HCT116 (cell line): Measurements from ENCODE around the gene ARSG. TPM values are rescaled to one million over a fixed set of nuclear protein-coding genes. Genes with fewer than 3 reads are reported as not detected.

ENCODE experiments used
- ATAC-seq: fragments of 200-7000 bp; cut with Tn5 transposase; 2 replicates; pipeline ENCODE4 v1.9.1; 2020; ENCODE audit warnings: mild to moderate bottlenecking, moderate library complexity
- BruUV-seq: library from RNA; stranded (reverse); fragments of 400-500 nt; replicated peaks from 2 replicates; lab custom pipeline; 2021; lab: Mats Ljungman, UMichigan
- CTCF ChIA-PET: fragments of 300-600 bp; sonication (Branson Sonifier 250); formaldehyde crosslinking; loops from one replicate; lab custom pipeline; 2021; ENCODE audit warnings: antibody characterized with exemption; lab: Charles Lee
- POLR2A ChIA-PET: fragments of 300-600, 350-600 bp; sonication (Branson Sonifier 250); formaldehyde crosslinking; loops from one replicate; lab custom pipeline; 2021; ENCODE audit warnings: antibody characterized with exemption; lab: Charles Lee
- RAD21 ChIA-PET, 2 experiments: fragments of 300-600 bp; sonication (Branson Sonifier 250); formaldehyde crosslinking; loops; one replicate each; lab custom pipeline; 2023; ENCODE audit warnings: low total read pairs in 2 of 2; ENCODE audit not compliant: uncharacterized antibody in 2 of 2, unreplicated experiment in 2 of 2, low non-redundant PET in 1 of 2; lab: Charles Lee
- DNase-seq: peaks from one replicate; pipeline ENCODE4 v3.0.0-alpha.2; 2010; ENCODE audit warnings: low read depth, low spot score
- H2AFZ ChIP-seq: fragments of 200-600 bp; shearing (Covaris generic), sonication (generic); 2 replicates; pipeline ENCODE4 v1.6.1; 2017; ENCODE audit warnings: low read depth, mixed run types, mixed read lengths, antibody characterized with exemption, low read length; ENCODE audit not compliant: poor library complexity, severe bottlenecking
- H3K27ac ChIP-seq: 2 replicates; pipeline ENCODE4 v1.5.1; 2012; ENCODE audit warnings: low read depth, low read length
- H3K27me3 ChIP-seq: fragments of 200-600 bp; sonication (generic); 2 replicates; pipeline ENCODE4 v1.6.1; 2016; ENCODE audit warnings: mixed run types, low read length, mixed read lengths; ENCODE audit not compliant: insufficient read depth
- H3K36me3 ChIP-seq, 2 experiments: fragments of 200-500 bp in 1 of 2; fragments of 200-600 bp in 1 of 2; sonication (Bioruptor generic) in 1 of 2; sonication (generic) in 1 of 2; 2 replicates each; pipeline versions ENCODE4 v1.5.1 to v1.6.1; 2014 to 2016; ENCODE audit warnings: low read length in 2 of 2, inconsistent platforms in 1 of 2, mixed read lengths in 1 of 2, mixed run types in 1 of 2; ENCODE audit not compliant: insufficient read depth in 2 of 2, control insufficient read depth in 1 of 2
- H3K4me1 ChIP-seq, 2 experiments: fragments of 200-600 bp in 1 of 2; sonication (generic) in 1 of 2; 2 replicates each; pipeline versions ENCODE4 v1.5.1 to v1.6.1; 2012 to 2017; ENCODE audit warnings: low read length in 2 of 2, inconsistent platforms in 1 of 2, mild to moderate bottlenecking in 1 of 2, mixed read lengths in 1 of 2, mixed run types in 1 of 2, moderate library complexity in 1 of 2; ENCODE audit not compliant: insufficient read depth in 2 of 2, control insufficient read depth in 1 of 2
- H3K4me2 ChIP-seq: fragments of 200-600 bp; sonication (generic); 2 replicates; pipeline ENCODE4 v1.6.1; 2017; ENCODE audit warnings: mixed run types, low read length, mixed read lengths
- H3K4me3 ChIP-seq, 2 experiments: fragments of 200-600 bp in 1 of 2; sonication (generic) in 1 of 2; replicated peaks in 1 of 2; 2 replicates each; pipeline ENCODE4 v1.5.1; 2011 to 2016; ENCODE audit warnings: low read length in 2 of 2, control low read depth in 1 of 2, low read depth in 1 of 2, mild to moderate bottlenecking in 1 of 2, mixed read lengths in 1 of 2, mixed run types in 1 of 2
- H3K79me2 ChIP-seq: fragments of 200-600 bp; sonication (generic); 2 replicates; pipeline ENCODE4 v1.6.1; 2017; ENCODE audit warnings: mild to moderate bottlenecking, mixed run types, low read length, moderate library complexity, mixed read lengths; ENCODE audit not compliant: insufficient read depth
- H3K9ac ChIP-seq: fragments of 200-600 bp; sonication (generic); 2 replicates; pipeline ENCODE4 v1.6.1; 2016; ENCODE audit warnings: low read length, mixed read lengths
- H3K9me2 ChIP-seq: fragments of 200-600 bp; sonication (generic), shearing (Covaris generic); 2 replicates; pipeline ENCODE4 v1.6.1; 2017; ENCODE audit warnings: mixed run types, mild to moderate bottlenecking, moderate library complexity; ENCODE audit not compliant: insufficient read depth
- H3K9me3 ChIP-seq, 2 experiments: fragments of 200-500 bp in 1 of 2; fragments of 200-600 bp in 1 of 2; sonication (Bioruptor generic) in 1 of 2; sonication (generic) in 1 of 2; 2 replicates each; pipeline ENCODE4 v1.6.1; 2014 to 2017; ENCODE audit warnings: low read length in 2 of 2, mixed read lengths in 2 of 2, inconsistent platforms in 1 of 2, low read depth in 1 of 2, mild to moderate bottlenecking in 1 of 2, mixed run types in 1 of 2, moderate library complexity in 1 of 2; ENCODE audit not compliant: control insufficient read depth in 1 of 2, insufficient read depth in 1 of 2
- H4K20me1 ChIP-seq: fragments of 200-600 bp; sonication (generic), shearing (Covaris generic); 2 replicates; pipeline ENCODE4 v1.6.1; 2017; ENCODE audit warnings: mixed run types, mild to moderate bottlenecking, moderate library complexity; ENCODE audit not compliant: insufficient read depth
- CBX3 ChIP-seq: IDR thresholded peaks from 2 replicates; pipeline ENCODE4 v1.6.1; 2012; ENCODE audit warnings: low read depth
- EGR1 ChIP-seq: IDR thresholded peaks from 2 replicates; pipeline ENCODE4 v1.6.1; 2012; ENCODE audit warnings: low read depth
- EZH2 ChIP-seq: fragments of 200-600 bp; sonication (generic); IDR thresholded peaks from 2 replicates; pipeline ENCODE4 v1.6.1; 2017; ENCODE audit warnings: antibody characterized with exemption, mixed run types
- EZH2phosphoT487 ChIP-seq: fragments of 200-600 bp; IDR thresholded peaks from 2 replicates; pipeline ENCODE4 v1.6.1; 2018; ENCODE audit warnings: antibody characterized with exemption, borderline replicate concordance
- FOSL1 ChIP-seq: IDR thresholded peaks from 2 replicates; pipeline ENCODE4 v1.6.1; 2012; ENCODE audit warnings: low read depth
- JUND ChIP-seq: IDR thresholded peaks from 2 replicates; pipeline ENCODE4 v1.6.1; 2012
- POLR2A ChIP-seq: IDR thresholded peaks from 2 replicates; pipeline ENCODE4 v1.7.0; 2011; ENCODE audit warnings: borderline replicate concordance; ENCODE audit not compliant: insufficient read depth, insufficient read length; ENCODE audit errors: extremely low read depth
- POLR2AphosphoS5 ChIP-seq: IDR thresholded peaks from 2 replicates; pipeline ENCODE4 v1.6.1; 2011; ENCODE audit warnings: mild to moderate bottlenecking, low read depth, low read length, moderate library complexity
- SIN3A ChIP-seq: IDR thresholded peaks from 2 replicates; pipeline ENCODE4 v1.6.1; 2012; ENCODE audit warnings: low read depth
- SP1 ChIP-seq: IDR thresholded peaks from 2 replicates; pipeline ENCODE4 v1.6.1; 2012; ENCODE audit warnings: low read depth
- SRF ChIP-seq: IDR thresholded peaks from 2 replicates; pipeline ENCODE4 v1.6.1; 2012; ENCODE audit warnings: low read depth
- YY1 ChIP-seq: IDR thresholded peaks from 2 replicates; pipeline ENCODE4 v1.6.1; 2011; ENCODE audit warnings: low read length, low read depth, moderate library complexity, mild to moderate bottlenecking; ENCODE audit not compliant: insufficient replicate concordance; ENCODE audit errors: extremely low read depth
- ZFX ChIP-seq: fragments of 450-650 bp; IDR thresholded peaks from 2 replicates; pipeline ENCODE4 v1.6.1; 2017
- intact Hi-C: fragments of 100-400 bp; cut with micrococcal nuclease; formaldehyde crosslinking; loops from 2 replicates; pipeline ENCODE4 v1.10.0; 2022
- total RNA-seq: library from RNA; stranded (reverse); gene quantifications from one replicate; pipeline ENCODE4 v1.2.1, GENCODE V29; 2021; ENCODE audit not compliant: unreplicated experiment
- TF ChIP-seq, protein P1 (sequence below), 3 experiments: fragments of 200-600 bp in 1 of 3; sonication (generic) in 1 of 3; IDR thresholded peaks in 2 of 3; conservative IDR thresholded peaks in 1 of 3; 2 replicates each; pipeline ENCODE4 v1.5.1; 2012 to 2017; ENCODE audit warnings: low read depth in 2 of 3, low read length in 2 of 3, antibody characterized with exemption in 1 of 3, borderline replicate concordance in 1 of 3, control low read depth in 1 of 3, mild to moderate bottlenecking in 1 of 3, mixed read lengths in 1 of 3, mixed run types in 1 of 3, moderate library complexity in 1 of 3; ENCODE audit not compliant: insufficient read depth in 1 of 3
- TF ChIP-seq, protein P2 (sequence below): IDR thresholded peaks from 2 replicates; pipeline ENCODE4 v1.6.1; 2012; ENCODE audit warnings: low read depth

The ARSG gene
- total RNA-seq, 1 experiment from 2014 or later = 17.1 TPM

DNA sequence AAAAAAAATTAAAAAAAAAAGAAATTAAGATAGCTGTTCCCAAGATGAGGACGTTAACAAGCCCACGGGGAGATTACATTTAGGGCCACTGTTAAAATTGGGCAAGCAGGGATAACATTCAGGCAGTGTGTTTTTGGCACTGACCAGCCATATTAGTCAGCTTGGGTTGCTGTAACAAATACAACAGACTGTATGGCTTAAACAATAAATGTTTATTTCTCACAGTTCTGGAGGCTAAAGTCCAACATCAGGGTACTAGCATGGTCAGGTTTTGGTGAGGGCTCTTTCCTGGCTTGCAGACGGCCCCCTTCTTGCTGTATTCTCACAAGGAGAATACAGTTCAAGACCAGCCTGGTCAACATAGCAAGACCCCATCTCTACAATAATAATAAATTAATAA lies 31.3 kb downstream of the ARSG start:
- Histone ChIP-seq H3K27me3 (no peaks in the 10 kb centered on the region), H3K4me1 (peaks cover 17 to 27% of the 10 kb centered on the region in 2 experiments), H3K9me2 (no peaks in the 10 kb centered on the region), H3K79me2 (no peaks in the 10 kb centered on the region), H3K27ac (no peak overlapping the region), H2AFZ (no peak overlapping the region), H3K4me3 (no peak overlapping the region), H3K36me3 (no peaks in the 10 kb centered on the region), H4K20me1 (no peaks in the 10 kb centered on the region), H3K4me2 (no peak overlapping the region), H3K9me3 (no peaks in the 10 kb centered on the region), H3K9ac (no peak overlapping the region)
- ChIA-PET CTCF (no interaction called here), RAD21 (no interaction called here), POLR2A (no interaction called here)
- intact Hi-C loops = no loop called here
- TF ChIP-seq SIN3A = no peak
- TF ChIP-seq YY1 = no peak
- no peak for TF ChIP-seq EZH2
- TF ChIP-seq SRF = no peak
- no peak for TF ChIP-seq POLR2A
- no peak for TF ChIP-seq CBX3
- no peak for DNase-seq
- BruUV-seq = no TSS peak
- no peak for ATAC-seq

DNA sequence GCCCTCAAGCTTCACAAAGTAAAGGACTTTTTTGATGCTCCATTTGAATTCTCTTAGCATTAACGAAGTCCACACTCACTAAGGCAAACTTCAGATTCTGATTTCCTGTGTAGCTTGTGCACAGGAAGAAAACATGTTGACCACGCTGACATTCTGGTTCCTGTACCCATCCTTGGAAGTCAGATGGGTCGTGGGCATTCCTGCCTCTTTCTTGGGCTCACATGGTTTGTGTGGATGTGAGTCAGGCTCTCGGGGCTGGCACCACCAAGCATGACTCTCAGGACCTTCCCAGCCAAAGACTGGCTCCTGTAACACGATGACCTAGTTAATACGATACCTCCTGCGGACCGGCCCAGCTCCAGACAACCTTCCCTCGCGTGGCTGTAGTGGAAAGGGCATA lies 32.8 kb downstream of the ARSG start:
- Histone ChIP-seq H3K9me2 (no peaks in the 10 kb centered on the region), H3K9me3 (no peaks in the 10 kb centered on the region), H3K79me2 (no peaks in the 10 kb centered on the region), H3K27me3 (no peaks in the 10 kb centered on the region), H4K20me1 (no peaks in the 10 kb centered on the region), H3K9ac (no peak overlapping the region), H2AFZ (no peak overlapping the region), H3K4me1 (peaks cover 12 to 26% of the 10 kb centered on the region in 2 experiments), H3K4me3 (no peak overlapping the region), H3K4me2 (no peak overlapping the region), H3K36me3 (no peaks in the 10 kb centered on the region), H3K27ac (no peak overlapping the region)
- ChIA-PET RAD21 (no interaction called here), POLR2A (interaction anchor here (0.7 kb wide), 1 partner anchor 103 kb away, joined by 3 read pairs; no protein-coding TSS in a partner anchor), CTCF (interaction anchor here (0.8 kb wide), 1 partner anchor 112 kb away, joined by 3 read pairs; no protein-coding TSS in a partner anchor)
- no peak for ATAC-seq
- DNase-seq = no peak
- intact Hi-C loops = no loop called here
- no TSS peak for BruUV-seq
- TF ChIP-seq POLR2AphosphoS5 = no peak
- TF ChIP-seq CBX3 = no peak
- no peak for TF ChIP-seq EZH2
- TF ChIP-seq POLR2A = no peak
- TF ChIP-seq ZFX = no peak
- no peak for TF ChIP-seq SIN3A
- TF ChIP-seq, protein P1, sequence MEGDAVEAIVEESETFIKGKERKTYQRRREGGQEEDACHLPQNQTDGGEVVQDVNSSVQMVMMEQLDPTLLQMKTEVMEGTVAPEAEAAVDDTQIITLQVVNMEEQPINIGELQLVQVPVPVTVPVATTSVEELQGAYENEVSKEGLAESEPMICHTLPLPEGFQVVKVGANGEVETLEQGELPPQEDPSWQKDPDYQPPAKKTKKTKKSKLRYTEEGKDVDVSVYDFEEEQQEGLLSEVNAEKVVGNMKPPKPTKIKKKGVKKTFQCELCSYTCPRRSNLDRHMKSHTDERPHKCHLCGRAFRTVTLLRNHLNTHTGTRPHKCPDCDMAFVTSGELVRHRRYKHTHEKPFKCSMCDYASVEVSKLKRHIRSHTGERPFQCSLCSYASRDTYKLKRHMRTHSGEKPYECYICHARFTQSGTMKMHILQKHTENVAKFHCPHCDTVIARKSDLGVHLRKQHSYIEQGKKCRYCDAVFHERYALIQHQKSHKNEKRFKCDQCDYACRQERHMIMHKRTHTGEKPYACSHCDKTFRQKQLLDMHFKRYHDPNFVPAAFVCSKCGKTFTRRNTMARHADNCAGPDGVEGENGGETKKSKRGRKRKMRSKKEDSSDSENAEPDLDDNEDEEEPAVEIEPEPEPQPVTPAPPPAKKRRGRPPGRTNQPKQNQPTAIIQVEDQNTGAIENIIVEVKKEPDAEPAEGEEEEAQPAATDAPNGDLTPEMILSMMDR (IDR thresholded peaks at IDR 0.05 in 2 of 3, conservative IDR thresholded peaks at IDR 0.05 in 1 of 3; ENCODE audit: borderline replicate concordance in 1 of 3, insufficient read depth in 1 of 3, low read depth in 2 of 3, low read length in 2 of 3) = no peak
- no peak for TF ChIP-seq EZH2phosphoT487
- TF ChIP-seq JUND = no peak
- no peak for TF ChIP-seq FOSL1
- TF ChIP-seq, protein P2, sequence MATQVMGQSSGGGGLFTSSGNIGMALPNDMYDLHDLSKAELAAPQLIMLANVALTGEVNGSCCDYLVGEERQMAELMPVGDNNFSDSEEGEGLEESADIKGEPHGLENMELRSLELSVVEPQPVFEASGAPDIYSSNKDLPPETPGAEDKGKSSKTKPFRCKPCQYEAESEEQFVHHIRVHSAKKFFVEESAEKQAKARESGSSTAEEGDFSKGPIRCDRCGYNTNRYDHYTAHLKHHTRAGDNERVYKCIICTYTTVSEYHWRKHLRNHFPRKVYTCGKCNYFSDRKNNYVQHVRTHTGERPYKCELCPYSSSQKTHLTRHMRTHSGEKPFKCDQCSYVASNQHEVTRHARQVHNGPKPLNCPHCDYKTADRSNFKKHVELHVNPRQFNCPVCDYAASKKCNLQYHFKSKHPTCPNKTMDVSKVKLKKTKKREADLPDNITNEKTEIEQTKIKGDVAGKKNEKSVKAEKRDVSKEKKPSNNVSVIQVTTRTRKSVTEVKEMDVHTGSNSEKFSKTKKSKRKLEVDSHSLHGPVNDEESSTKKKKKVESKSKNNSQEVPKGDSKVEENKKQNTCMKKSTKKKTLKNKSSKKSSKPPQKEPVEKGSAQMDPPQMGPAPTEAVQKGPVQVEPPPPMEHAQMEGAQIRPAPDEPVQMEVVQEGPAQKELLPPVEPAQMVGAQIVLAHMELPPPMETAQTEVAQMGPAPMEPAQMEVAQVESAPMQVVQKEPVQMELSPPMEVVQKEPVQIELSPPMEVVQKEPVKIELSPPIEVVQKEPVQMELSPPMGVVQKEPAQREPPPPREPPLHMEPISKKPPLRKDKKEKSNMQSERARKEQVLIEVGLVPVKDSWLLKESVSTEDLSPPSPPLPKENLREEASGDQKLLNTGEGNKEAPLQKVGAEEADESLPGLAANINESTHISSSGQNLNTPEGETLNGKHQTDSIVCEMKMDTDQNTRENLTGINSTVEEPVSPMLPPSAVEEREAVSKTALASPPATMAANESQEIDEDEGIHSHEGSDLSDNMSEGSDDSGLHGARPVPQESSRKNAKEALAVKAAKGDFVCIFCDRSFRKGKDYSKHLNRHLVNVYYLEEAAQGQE = no peak
- no peak for TF ChIP-seq SRF
- no peak for TF ChIP-seq EGR1
- no peak for TF ChIP-seq SP1
